A172 (cell line): ENCODE measurements around the gene B4GALNT4. TPM values are rescaled to one million over a fixed set of nuclear protein-coding genes. Genes with fewer than 3 reads are reported as not detected.
"Not testable (repeated sequence)": the region's sequence is repeated elsewhere in the genome, so short reads cannot be mapped to it uniquely, and the experiment has no call there.

Experiments used
- DNase-seq: peaks from one replicate; pipeline ENCODE4 v3.0.0-alpha.2; 2015; ENCODE audit warnings: low spot score
- total RNA-seq: library from RNA; depleted of rRNA; stranded (reverse); fragments of >200 nt; shearing (Covaris generic); gene quantifications from 2 replicates; pipeline ENCODE4 v1.2.3, GENCODE V29; 2014; rRNA removed

Gene B4GALNT4
- total RNA-seq, 1 experiment from 2014 or later, result 27.9 TPM

DNA sequence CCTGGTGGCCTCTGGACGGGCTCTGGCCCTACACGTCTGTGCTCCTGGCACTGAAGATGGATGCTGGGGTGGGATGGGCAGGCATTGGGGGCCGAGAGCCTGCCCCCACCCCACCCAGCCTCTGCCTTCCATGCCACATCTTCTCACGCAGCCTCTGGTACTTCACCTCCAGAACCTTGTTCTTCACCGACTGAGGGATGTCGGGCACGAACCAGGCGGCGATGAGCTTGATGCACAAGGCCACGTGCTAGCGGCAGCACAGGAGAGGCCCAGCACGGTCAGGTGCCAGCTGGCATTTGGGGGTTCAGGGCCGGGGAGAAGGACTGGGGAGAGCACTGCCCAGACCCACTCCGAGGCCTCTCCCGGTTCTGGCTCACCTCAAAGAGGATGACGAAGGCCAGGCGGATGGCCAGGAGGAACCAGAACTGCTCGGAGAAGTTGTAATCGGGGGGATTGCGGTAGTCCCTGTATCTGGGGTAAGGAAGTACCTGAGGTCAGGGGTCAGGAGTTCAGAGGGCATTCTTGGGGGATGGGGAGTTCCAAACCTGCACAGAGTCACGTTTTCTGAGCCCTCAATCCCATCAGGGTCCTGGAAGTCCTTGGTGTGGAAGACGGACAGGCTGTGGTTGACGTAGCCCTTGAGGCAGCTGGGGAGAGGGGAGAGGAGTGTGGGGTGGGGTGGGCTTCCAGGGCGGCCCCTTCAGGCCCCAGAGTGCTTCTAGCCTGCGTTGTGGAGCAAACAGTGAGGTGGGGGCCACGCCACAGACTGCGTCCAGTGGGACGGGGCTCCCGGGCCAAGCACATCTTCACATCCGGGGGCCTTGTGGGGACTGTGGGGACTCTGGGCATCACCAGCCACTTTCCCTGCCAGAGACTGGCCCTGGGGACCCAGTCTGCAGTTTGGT lies 49.3 kb downstream of the B4GALNT4 start:
- no peak for DNase-seq

DNA sequence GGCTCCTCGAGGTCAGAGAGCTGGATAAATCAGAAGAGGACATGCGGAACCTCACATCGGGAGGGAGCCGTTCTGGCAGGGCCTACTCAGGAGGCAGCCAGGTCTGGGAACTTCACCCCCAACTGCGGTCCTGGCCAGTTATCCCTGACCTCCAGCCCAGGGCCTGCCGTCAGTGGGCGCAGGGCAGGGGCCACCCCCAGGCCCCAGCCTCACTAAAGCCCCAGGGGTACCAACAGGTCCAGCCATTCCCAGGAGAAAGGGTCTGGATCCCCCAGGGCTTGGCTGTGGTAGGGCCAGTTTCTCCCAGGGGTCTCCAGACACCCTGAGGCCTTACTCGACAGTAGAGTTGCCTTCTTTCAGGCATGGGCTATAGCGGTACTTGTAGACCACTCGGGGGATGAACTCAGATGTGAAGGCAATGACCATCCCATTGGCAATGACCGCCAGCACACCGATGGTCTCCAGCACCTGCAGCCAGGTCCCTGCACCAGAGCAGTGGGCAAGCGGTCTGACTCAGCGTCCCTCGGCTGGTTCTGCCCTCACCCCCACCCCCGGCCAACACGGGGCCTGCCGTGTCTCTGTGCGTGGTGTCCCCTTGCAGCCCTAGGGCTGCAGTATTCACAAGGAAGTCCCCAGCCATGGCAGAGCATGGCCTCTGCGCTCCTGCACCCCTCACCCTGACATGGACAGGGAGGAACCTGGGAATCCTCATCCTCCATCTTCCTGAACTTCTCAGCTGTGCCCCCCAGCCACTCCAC lies 50.1 kb downstream of the B4GALNT4 start:
- DNase-seq, result no peak

DNA sequence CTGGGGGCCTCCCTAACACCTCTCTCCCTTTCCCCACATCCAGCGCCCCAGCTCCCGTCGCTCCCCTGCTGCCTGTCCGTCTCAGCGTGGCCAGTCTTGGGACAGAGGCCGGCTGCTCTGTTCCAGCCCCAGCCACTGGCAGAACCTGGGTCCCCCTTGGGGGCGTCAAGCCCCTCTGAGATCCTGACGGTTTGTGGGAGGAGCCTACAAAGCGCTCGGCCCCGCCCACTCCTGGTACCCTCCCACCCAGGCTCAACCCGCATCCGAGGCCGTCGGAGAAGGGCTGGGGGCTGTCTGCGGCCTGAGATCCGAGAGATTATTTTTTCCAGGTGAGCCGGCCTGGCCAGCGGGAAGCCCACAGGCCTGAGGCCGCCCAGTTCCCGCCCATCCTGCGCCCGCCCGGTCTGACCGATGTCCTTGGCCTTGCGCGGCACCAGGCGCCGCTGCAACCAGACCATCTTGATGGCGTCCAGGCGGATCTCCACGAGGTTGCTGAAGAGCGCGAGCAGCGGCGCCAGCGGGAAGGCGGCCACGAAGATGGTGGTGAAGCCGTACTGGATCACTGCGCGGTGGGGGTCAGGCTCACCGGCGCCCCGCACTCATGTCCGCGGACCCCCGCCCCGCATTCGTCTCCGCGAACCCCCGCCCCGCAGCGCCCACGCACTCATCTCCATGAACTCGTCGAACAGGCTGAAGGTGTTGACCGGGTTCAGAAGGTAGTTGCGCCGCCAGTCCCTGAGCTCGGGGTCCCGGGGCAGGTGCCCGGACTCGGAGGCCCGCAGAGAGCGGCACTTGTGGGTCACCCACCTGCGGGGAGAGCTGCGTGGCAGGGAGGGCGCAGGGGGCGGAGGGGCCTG lies 51.0 kb downstream of the B4GALNT4 start:
- no peak for DNase-seq

DNA sequence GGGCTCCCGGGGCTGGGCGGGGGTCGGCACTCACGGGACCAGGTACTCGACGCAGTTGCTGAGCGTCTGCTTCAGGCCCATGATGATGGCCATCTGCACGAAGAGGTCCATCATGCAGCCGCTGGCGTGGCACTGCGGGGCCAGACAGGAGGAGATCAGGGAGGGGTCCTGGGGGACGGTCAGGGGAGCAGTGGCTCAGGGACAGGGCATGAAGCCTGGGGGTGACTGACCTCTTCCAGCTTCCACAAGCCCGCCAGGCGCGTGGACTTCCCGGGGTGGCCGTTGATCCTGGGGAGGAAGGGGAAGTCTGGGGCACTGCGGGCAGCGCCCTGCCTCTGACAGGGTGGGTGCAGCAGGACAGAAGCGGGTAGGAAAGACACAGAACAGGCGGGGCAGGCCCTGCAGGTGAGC lies 51.6 kb downstream of the B4GALNT4 start:
- DNase-seq, result no peak

DNA sequence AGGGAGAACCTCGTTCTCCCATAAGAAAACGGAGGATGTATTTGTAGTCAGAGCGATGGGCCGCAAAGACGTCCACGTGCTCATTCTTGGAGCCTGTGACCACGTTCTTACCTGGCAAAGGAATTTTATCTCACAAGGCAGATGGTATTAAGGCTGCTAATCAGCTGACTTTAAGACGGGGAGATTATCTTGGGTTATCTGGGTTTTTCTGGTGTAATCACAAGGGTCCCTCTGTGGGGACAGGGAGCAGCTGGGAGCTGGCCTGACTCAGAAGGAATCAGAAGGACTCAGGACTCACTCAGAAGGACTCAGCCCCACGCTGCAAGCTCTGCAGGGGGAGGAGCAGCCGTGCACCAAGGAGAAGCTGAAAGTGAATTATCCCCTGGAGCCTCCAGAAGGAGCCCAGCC lies 53.0 kb downstream of the B4GALNT4 start:
- no peak for DNase-seq

DNA sequence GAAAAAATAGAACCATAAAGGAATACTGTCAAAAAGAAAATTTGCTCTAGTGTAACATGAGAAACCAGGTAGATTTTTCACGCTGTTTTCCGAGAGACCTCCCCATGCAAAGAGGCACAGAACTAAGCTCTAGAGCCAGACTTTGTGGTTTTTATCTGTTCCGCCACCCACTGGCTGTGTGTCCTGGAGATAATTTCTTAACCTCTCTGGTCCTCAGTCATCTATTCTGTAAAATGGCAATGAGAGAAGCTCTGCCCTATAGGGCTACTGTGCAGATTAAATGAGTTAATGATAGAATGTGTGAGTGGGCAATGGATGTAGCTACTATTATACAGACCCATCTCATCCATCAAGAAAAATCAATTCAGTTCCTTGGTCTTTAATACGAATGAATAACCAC lies 54.9 kb downstream of the B4GALNT4 start:
- no peak for DNase-seq

DNA sequence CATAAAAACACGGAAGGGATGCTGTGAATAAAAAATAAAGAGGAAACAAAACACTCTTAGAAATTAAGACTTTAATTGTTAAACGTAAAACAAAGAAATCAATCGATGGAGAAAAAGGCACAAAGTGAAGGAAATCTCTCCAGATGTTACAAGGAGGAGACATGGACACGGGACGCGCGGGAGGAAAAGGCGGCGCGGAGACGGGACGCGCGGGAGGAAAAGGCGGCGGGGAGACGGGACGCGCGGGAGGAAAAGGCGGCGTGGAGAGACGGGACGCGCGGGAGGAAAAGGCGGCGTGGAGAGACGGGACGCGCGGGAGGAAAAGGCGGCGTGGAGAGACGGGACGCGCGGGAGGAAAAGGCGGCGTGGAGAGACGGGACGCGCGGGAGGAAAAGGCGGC lies 55.5 kb downstream of the B4GALNT4 start:
- not testable (repeated sequence) for DNase-seq

DNA sequence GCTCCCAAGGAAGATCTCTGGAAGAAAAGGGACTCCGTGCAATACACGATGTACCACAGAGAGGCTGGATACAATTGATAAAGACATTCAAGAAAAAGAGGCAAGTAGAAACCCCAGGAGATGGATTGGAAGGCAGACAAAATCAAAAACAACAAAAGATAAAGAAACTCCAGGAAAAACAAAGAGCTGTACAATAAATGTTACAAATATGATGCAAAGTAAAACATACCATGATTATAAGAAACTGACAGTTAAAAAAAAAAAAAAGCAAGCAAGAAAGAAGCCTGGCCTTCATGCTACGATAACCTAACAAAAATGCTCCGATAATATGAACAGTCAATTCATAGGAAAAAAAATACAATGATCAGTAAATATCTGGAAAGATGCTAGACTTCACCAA lies 56.0 kb downstream of the B4GALNT4 start:
- no peak for DNase-seq

DNA sequence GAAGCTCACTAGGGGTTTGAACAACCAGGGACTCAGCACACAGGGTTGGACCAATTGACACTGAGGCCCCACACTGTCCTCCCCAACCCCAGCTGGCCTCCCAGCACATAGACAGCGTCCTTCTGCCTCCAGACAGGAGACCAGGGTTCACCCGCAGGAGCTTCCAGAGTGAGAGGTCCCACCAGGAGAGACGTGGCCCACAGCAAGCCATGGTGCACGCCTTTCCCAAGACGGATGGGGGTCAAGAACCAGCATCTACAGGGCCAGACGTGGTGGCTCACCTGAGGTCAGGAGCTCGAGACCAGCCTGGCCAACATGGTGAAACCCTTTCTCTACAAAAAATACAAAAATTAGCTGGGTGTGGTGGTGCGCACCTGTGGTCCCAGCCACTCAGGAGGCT lies 57.6 kb downstream of the B4GALNT4 start:
- no peak for DNase-seq

DNA sequence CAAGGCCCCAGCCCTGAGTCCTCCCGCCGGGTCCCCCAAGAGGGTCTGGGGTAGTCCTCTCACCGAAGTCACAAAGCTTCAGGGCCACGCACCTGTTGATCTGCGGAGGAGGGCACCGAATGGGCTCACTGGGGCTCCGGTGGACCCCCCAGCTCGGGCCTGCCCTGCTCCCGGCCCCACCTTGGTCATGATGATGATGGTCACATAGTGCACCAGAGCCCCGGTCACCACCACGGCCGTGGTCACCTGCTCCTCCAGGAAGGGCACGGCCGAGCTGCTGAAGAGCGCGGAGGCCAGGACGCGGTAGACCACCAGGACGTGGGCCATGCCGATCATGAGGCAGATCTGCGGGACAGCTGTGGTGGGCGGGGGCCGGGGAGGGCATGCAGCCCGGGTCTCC lies 59.0 kb downstream of the B4GALNT4 start:
- DNase-seq, result no peak

DNA sequence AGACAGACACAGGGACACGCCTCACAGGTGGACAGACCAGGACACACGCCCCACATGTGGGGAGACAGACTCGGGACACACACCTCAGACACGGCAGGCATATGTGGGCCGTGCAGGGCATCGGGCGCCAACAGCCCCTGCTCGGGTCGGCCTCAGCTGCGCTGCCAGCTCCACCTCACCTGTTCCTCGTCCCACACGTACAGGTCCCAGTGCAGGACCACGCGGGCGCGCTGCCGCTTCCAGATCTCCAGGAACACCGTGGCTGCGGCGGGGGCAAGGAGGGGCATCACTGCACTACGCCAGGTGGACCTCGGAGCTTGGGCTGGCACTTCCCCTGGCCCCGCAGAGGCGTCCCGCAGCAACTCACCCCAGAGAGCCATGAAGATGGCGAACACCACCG lies 60.1 kb downstream of the B4GALNT4 start:
- DNase-seq, result no peak

DNA sequence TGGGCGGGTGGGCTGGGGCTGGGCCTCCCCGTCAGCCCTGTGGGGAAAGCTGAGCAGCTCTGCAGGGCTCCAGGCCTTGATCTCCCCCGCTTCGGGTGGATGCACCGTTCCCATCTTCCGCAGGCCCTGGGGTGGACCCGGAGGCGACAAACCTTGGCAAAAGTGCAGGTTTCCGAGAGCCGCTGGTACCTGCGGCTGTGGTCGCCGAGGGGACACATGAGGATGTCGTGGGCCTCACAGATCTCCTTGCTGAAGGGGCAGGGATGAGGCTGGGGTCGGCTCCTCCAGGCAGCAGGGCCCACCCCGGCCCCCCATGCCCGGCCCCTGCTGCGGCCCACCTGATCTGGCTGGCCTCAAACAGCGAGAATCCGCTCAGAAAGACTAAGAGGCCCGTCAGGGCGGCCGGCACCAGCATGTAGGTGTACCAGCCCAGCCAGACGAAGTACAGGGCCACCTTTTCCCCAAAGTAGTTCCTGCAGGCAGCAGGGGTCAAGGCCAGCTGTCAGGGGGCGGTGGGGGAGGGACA lies 60.7 kb downstream of the B4GALNT4 start:
- no peak for DNase-seq

Other genes with a start within 250 kb of the B4GALNT4 start
- not detected in 2 replicates for gene SCGB1C1, start 176.4 kb upstream of the B4GALNT4 start, total RNA-seq
- 11.9 and 29.8 TPM in 2 replicates for gene BET1L, start 162.1 kb upstream of the B4GALNT4 start, total RNA-seq
- 276 and 287 TPM in 2 replicates for gene RIC8A, start 161.8 kb upstream of the B4GALNT4 start, total RNA-seq
- 17.5 and 19.7 TPM in 2 replicates for gene SIRT3, start 133.2 kb upstream of the B4GALNT4 start, total RNA-seq
- gene PSMD13, start 132.5 kb upstream of the B4GALNT4 start, total RNA-seq, result 279 and 376 TPM in 2 replicates
- not detected in 2 replicates for gene NLRP6, start 91.1 kb upstream of the B4GALNT4 start, total RNA-seq
- 13.0 and 14.2 TPM in 2 replicates for gene PGGHG, start 80.4 kb upstream of the B4GALNT4 start, total RNA-seq
- gene IFITM5, start 70.0 kb upstream of the B4GALNT4 start, total RNA-seq, result not detected in 2 replicates
- 17.6 and 22.6 TPM in 2 replicates for gene IFITM2, start 61.7 kb upstream of the B4GALNT4 start, total RNA-seq
- 3.1 and 4.5 TPM in 2 replicates for gene IFITM1, start 55.5 kb upstream of the B4GALNT4 start, total RNA-seq
- 63.1 and 73.6 TPM in 2 replicates for gene IFITM3, start 48.6 kb upstream of the B4GALNT4 start, total RNA-seq
- 39.8 and 44.0 TPM in 2 replicates for gene PKP3, start 24.7 kb downstream of the B4GALNT4 start, total RNA-seq
- gene SIGIRR, start 45.5 kb downstream of the B4GALNT4 start, total RNA-seq, result 3.8 and 3.9 TPM in 2 replicates
- gene ANO9, start 72.5 kb downstream of the B4GALNT4 start, total RNA-seq, result 0.19 TPM in 1 of 2 replicates, not detected in the other
- 29.7 and 30.4 TPM in 2 replicates for gene PTDSS2, start 80.8 kb downstream of the B4GALNT4 start, total RNA-seq
- 299 and 316 TPM in 2 replicates for gene RNH1, start 137.7 kb downstream of the B4GALNT4 start, total RNA-seq
- 74.6 and 99.9 TPM in 2 replicates for gene HRAS, start 166.1 kb downstream of the B4GALNT4 start, total RNA-seq
- gene LRRC56, start 168.0 kb downstream of the B4GALNT4 start, total RNA-seq, result not detected in 2 replicates
- gene LMNTD2, start 191.2 kb downstream of the B4GALNT4 start, total RNA-seq, result 2.4 and 4.4 TPM in 2 replicates
- 24.9 and 43.9 TPM in 2 replicates for gene RASSF7, start 191.5 kb downstream of the B4GALNT4 start, total RNA-seq
- gene PHRF1, start 207.0 kb downstream of the B4GALNT4 start, total RNA-seq, result 12.8 and 14.9 TPM in 2 replicates
- 6.4 and 12.0 TPM in 2 replicates for gene IRF7, start 246.5 kb downstream of the B4GALNT4 start, total RNA-seq